Erythroblast (primary cell): Measurements from ENCODE around the gene SESN2.
"Not testable (repeated sequence)": the region's sequence is repeated elsewhere in the genome, so short reads cannot be mapped to it uniquely, and the experiment has no call there.

ENCODE experiments used
- DNase-seq, 2 experiments: peaks; one replicate each; lab custom pipeline; 2025; lab: John Stamatoyannopoulos, UW
- GATA1 ChIP-seq: IDR thresholded peaks from 2 replicates; pipeline ENCODE4 v1.6.1; 2011; ENCODE audit warnings: low read depth, mild to moderate bottlenecking, control low read depth, low read length, moderate library complexity
- POLR2A ChIP-seq: IDR thresholded peaks from 2 replicates; pipeline ENCODE4 v1.6.1; 2011; ENCODE audit warnings: mild to moderate bottlenecking, low read length

Gene SESN2

GRCh38 chr1:28309702-28310101 lies 50.4 kb downstream of the SESN2 start:
- no peak for DNase-seq
- no peak for TF ChIP-seq GATA1
- no peak for TF ChIP-seq POLR2A

- DNase-seq, result peak in 1 of 2 experiments; percentile 7
- TF ChIP-seq GATA1 (no peak), POLR2A (no peak)
Measured at GRCh38 chr1:28313702-28314546, 54.6 kb downstream of the SESN2 start.

GRCh38 chr1:28314547-28314941 lies 55.2 kb downstream of the SESN2 start:
- DNase-seq, result no peak
- TF ChIP-seq GATA1 (no peak), POLR2A (no peak)

GRCh38 chr1:28317014-28317413 lies 57.7 kb downstream of the SESN2 start:
- TF ChIP-seq GATA1 (no peak), POLR2A (no peak)
- no peak for DNase-seq

- peak in 1 of 2 experiments; percentile 10 for DNase-seq
- TF ChIP-seq GATA1 (no peak), POLR2A (no peak)
Measured at GRCh38 chr1:28322194-28322593, 62.9 kb downstream of the SESN2 start.

GRCh38 chr1:28323720-28324119 lies 64.4 kb downstream of the SESN2 start:
- no peak for DNase-seq
- TF ChIP-seq POLR2A (no peak), GATA1 (no peak)

- no peak for TF ChIP-seq POLR2A
- TF ChIP-seq GATA1, result no peak
- no peak for DNase-seq
Measured at GRCh38 chr1:28326515-28326914, 67.2 kb downstream of the SESN2 start.

GRCh38 chr1:28326984-28327383 lies 67.7 kb downstream of the SESN2 start:
- DNase-seq, result peak in 1 of 2 experiments; percentile 29
- TF ChIP-seq POLR2A (no peak), GATA1 (no peak)

GRCh38 chr1:28327431-28327830 lies 68.1 kb downstream of the SESN2 start:
- not testable (repeated sequence) for DNase-seq

GRCh38 chr1:28328228-28328648 lies 68.9 kb downstream of the SESN2 start:
- DNase-seq, result no peak
- TF ChIP-seq GATA1 (no peak), POLR2A (no peak)

GRCh38 chr1:28329395-28330153 lies 70.3 kb downstream of the SESN2 start:
- TF ChIP-seq POLR2A (no peak), GATA1 (no peak)
- peak; percentile 66 to 71 for DNase-seq
